Right lobe of liver (tissue), 4 donors: Measurements from ENCODE around the gene PRKCA.

Experiments
- CTCF ChIP-seq, 4 donors: fragments of 200-600 bp in 3 of 4; fragments of 450-650 bp in 1 of 4; IDR thresholded peaks; one replicate each; pipeline versions ENCODE4 v1.5.1 to v1.8.0; 2016 to 2022; ENCODE audit warnings: antibody characterized with exemption in 4 of 4, mild to moderate bottlenecking in 2 of 4
- POLR2A ChIP-seq: fragments of 450-650 bp; IDR thresholded peaks from one replicate; pipeline ENCODE4 v1.6.1; 2017; ENCODE audit warnings: antibody characterized with exemption, mild to moderate bottlenecking
- donor health status: DM: no; HTN: no; CAD: no.
- donor health status: DM: no; HTN: no; CAD: no.
- donor health status: DM: no; HTN: yes; CAD: no.

DNA sequence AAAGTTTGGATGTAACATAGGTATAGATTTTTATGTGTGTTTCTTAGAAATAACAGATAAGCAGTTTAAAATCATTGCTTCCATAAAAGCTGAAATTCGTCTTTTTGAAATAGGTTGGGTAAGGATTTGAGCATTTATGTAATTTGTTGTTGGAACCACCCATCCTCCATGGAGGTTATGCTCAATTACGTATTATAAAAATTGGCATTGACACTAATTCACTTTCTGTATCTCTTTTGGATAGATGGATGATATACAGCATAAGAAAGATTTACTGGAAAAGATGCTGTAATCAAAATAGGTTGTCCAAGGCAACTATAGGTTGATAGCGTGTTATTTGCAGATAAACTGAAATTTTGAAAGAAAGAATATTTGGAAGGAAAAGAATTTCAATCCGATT lies 105.5 kb downstream of the PRKCA start:
- TF ChIP-seq POLR2A (no peak), CTCF (IDR thresholded peaks at IDR 0.05) (no peak)
